ENCODE data around the gene DENND1A.

DENND1A gene

GRCh38 chr9:123346826-123347225 lies 583.1 kb downstream of the DENND1A start:
- DNase-seq = no peak

GRCh38 chr9:123346026-123346425 lies 583.9 kb downstream of the DENND1A start:
- DNase-seq = no peak

DNA sequence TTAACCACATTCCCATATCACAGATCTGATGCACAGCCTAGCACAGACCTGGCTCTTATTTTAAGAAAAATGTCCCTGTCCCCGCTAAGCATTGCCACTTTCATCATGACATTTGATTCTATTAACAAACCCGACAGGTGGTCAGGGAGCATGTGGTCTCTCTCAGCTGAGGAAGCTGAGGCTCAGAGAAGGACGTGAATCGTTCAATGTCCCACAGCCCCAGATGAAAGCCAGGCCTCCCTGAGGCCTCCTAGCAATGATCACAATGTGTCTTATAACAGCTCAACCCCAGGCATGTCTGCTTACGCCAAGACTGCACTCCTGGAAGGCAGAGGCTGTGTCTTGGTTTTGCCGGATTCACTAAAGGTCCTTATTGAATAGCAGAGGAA lies 584.4 kb downstream of the DENND1A start:
- no peak for DNase-seq

- DNase-seq = peak; percentile 33 to 55
These were observed 585.6 kb downstream of the DENND1A start for GRCh38 chr9:123344192-123344949.

- DNase-seq = peak; percentile 68 to 86
These were observed 586.3 kb downstream of the DENND1A start for GRCh38 chr9:123343443-123344191.

DNA sequence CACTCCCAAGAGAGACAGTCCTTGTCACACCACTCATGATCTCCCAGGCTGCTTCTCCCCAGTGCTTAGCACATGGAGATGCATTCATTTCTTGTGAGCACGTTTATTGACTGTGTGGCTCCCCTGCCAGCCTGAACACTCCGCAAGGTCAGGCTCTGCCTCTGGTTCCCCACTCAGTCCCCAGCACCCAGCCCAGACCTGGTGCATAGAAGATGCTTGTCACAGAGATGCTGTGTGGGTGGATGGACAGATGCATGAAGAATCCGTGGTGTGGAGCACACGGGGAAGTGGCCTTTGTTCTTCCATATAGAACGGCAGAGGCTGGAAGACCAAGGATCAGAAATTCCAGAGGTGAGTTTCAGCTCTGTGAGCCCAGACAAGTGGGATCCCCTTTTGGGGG lies 587.7 kb downstream of the DENND1A start:
- no peak for DNase-seq

- DNase-seq = no peak
These were observed 588.1 kb downstream of the DENND1A start for GRCh38 chr9:123341816-123342215.

GRCh38 chr9:123339666-123340510 lies 590.0 kb downstream of the DENND1A start:
- peak; percentile 77 to 95 for DNase-seq

DNA sequence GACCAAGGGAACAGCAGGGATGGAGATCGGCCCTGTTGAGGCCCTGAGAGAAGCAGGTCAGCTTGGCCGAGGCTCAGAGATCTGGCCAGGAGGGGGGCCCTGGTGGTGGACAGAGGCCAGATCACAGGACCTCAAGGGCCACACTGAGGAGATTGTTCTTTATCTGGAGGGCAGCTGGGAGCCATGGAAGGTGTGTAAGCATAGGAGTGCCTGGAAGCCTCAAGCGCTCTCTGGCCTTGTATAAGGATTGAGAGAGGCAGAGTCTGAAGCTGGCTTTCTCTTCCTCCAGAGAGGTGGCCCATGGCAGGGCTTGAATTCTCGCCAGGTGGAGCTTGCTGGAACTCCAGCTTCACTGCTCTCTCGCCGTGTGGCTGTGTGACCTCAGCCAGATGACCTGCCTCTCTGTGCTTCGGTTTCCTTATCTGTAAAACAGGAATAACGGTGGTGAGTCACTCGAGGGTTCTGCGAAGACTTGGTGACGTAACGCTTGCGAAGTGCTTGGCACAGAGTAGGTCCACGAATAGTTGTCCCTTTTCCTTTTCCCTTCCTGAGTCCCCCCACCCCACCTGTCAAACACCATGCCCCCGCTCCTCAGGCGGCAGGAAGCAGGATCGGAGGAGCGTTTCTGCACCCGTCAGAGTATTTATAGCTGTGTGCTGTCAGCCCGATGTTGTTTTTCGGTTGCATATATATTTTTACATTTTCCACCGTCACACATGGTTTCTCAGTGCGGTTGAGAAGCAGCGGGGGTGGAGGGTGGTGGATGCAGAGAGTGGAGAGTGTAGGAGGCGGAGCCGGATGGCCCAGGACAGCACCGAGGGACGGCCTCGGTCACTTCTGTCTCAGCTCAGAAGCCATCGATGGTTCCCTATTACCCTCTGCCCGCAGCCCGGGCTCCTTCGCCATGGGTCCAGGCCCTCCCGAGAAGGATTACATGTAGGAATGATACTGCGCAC lies 590.9 kb downstream of the DENND1A start:
- peak; percentile 90 to 94 for DNase-seq

GRCh38 chr9:123337971-123338370 lies 592.0 kb downstream of the DENND1A start:
- peak in 1 of 2 donors; percentile 47 for DNase-seq

DNA sequence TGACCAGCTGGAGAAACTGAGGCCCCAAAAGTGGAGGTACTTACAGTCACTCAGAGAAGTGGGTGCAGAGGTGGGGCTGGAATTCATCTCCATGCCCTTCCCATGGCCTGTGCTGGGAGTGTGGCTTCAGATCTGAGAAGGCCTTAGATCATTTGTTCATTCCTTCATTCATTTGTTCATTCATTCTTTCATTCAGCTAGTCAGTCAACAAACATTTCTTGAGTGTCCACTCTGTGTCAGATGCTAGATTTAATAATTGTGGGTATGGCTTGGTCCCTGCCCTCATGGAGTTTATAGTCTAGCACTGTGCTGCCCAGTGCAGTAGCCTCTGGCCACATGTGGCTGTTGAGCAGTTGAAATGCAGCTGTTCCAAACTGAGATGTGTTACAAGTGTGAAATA lies 593.0 kb downstream of the DENND1A start:
- no peak for DNase-seq

- no peak for DNase-seq
These were observed 593.5 kb downstream of the DENND1A start for GRCh38 chr9:123336449-123336848.

DNA sequence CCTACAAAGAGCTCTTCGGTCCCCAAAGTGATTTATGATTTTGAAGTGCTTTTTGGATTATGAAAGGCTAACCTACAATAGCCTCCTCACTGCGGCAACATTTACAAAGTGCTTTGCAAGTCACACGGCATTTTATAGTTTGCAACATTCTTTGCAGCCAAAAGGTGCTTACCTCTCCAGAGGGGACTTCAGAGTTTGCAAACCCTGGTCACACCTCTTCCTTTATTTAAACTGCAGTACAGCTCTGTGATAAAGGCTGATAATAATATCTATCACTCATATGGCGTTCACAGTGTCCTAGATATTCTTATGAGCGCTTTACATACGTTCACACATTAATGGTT lies 594.0 kb downstream of the DENND1A start:
- DNase-seq = no peak

GRCh38 chr9:123335193-123335985 lies 594.5 kb downstream of the DENND1A start:
- DNase-seq = no peak

DNA sequence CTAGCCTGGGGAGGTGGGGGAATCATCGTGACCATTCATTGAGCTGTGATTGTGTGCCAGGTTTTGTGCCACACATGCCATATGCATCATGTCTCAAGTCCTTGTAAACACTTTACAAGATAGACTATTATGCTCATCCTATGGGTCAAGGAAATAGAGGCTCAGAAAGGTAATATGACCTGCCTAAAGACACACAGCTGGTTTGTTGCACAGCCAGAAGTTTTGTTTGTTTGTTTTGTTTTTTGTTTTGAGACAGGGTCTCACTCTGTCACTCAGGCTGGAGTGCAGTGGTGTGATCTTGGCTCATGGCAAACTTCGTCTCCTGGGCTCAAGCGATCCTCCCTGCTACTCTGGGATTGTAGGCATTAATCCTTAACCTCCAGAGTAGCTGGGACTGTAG lies 595.3 kb downstream of the DENND1A start:
- DNase-seq = no peak

DNA sequence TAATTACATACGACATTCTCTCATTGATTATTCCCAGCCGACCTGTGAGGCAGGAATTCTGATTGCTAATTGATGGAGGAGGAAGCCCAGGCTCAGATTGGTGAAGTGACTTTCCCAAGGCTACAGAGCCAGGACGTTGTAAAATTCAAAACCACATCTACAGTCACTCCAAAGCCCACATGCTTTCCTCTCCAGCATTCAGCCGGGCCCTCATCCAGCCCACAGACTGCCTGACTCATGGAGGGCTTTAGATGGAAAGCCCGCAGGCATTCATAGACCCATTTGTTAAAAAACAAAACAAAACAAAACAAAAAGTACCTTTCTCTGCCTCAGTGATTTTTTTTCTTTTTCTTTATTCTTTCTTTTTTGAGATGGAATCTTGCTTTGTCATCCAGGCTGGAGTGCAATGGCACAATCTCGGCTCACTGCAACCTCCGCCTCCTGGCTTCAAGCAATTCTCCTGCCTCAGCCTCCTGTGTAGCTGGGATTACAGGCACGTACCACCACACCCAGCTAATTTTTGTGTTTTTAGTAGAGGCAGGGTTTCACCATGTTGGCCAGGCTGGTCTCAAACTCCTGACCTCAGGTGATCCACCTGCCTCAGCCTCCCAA lies 596.8 kb downstream of the DENND1A start:
- peak; percentile 29 to 78 for DNase-seq

GRCh38 chr9:123331346-123332060 lies 598.4 kb downstream of the DENND1A start:
- peak; percentile 73 to 80 for DNase-seq

Data from inflammatory macrophage (primary cell).